K562 (cell line): Measurements from ENCODE around the gene TMEM143. TPM values are rescaled to one million over a fixed set of nuclear protein-coding genes. Genes with fewer than 3 reads are reported as not detected.

Source experiments
- ATAC-seq: fragments of 200-7000 bp; cut with Tn5 transposase; 3 replicates; pipeline ENCODE4 v1.9.1; 2020; ENCODE audit warnings: moderate library complexity
- BruUV-seq: library from RNA; stranded (reverse); fragments of 400-500 nt; replicated peaks from 2 replicates; lab custom pipeline; 2021; lab: Mats Ljungman, UMichigan
- CTCF ChIA-PET: fragments of 300-600 bp; formaldehyde crosslinking; extraction: SDS; loops from one replicate; lab custom pipeline; 2021; ENCODE audit warnings: low intra/inter-chr PET ratio; lab: Yijun Ruan, JAX
- POLR2A ChIA-PET: fragments of 300-600, 350-650 bp; sonication (Branson Sonifier 250); formaldehyde crosslinking; extraction: SDS; loops from one replicate; lab custom pipeline; 2021; ENCODE audit warnings: antibody characterized with exemption, inconsistent platforms; lab: Yijun Ruan, JAX
- DNase-seq, 4 experiments: peaks; one replicate each; pipeline versions ENCODE4 v3.0.0 to v3.0.0-alpha.2; 2011 to 2018; ENCODE audit warnings: low spot score in 3 of 4, mixed read lengths in 3 of 4; ENCODE audit errors: extremely low read depth in 1 of 4
- FAIRE-seq: peaks from 2 replicates; lab custom pipeline; 2011; peaks lifted over from hg19 to GRCh38; lab: Jason Lieb, UNC
- H2AFZ ChIP-seq: 2 replicates; pipeline ENCODE4 v1.6.0; 2011; ENCODE audit warnings: low read depth, low read length, control low read depth, inconsistent platforms
- H3K27ac ChIP-seq: fragments of 200-600 bp; 3 replicates; pipeline ENCODE4 v1.8.0; 2011; ENCODE audit warnings: low read depth, mild to moderate bottlenecking, control low read depth, inconsistent platforms, low read length, moderate library complexity, mixed read lengths; ENCODE audit errors: extremely low read depth
- H3K27me3 ChIP-seq, 2 experiments: fragments of 300-600 bp in 1 of 2; 2 replicates in 1 of 2; 3 replicates in 1 of 2; pipeline versions ENCODE4 v1.6.0 to v1.8.0; 2011; ENCODE audit warnings: inconsistent platforms in 2 of 2, low read length in 2 of 2, mild to moderate bottlenecking in 1 of 2, mixed read lengths in 1 of 2, moderate library complexity in 1 of 2; ENCODE audit not compliant: control insufficient read depth in 2 of 2, insufficient read depth in 2 of 2
- H3K36me3 ChIP-seq: fragments of 300-600 bp; 3 replicates; pipeline ENCODE4 v1.8.0; 2011; ENCODE audit warnings: mild to moderate bottlenecking, low read length, inconsistent platforms; ENCODE audit not compliant: control insufficient read depth, insufficient read depth
- H3K4me1 ChIP-seq, 2 experiments: fragments of 200-600 bp in 1 of 2; replicated peaks in 1 of 2; 2 replicates in 1 of 2; 3 replicates in 1 of 2; pipeline versions ENCODE4 v1.5.1 to v1.8.0; 2011; ENCODE audit warnings: inconsistent platforms in 2 of 2, low read length in 2 of 2, mild to moderate bottlenecking in 1 of 2, mixed read lengths in 1 of 2, moderate library complexity in 1 of 2; ENCODE audit not compliant: control insufficient read depth in 2 of 2, insufficient read depth in 2 of 2
- H3K4me2 ChIP-seq: 2 replicates; pipeline ENCODE4 v1.6.1; 2011; ENCODE audit warnings: low read length, control low read depth, inconsistent platforms, mixed read lengths; ENCODE audit not compliant: insufficient read depth
- H3K4me3 ChIP-seq: fragments of 200-600 bp; sonication (generic), shearing (Covaris generic); 2 replicates; pipeline ENCODE4 v1.5.1; 2016; ENCODE audit warnings: control low read depth, inconsistent platforms
- H3K79me2 ChIP-seq: fragments of 200-600 bp; 3 replicates; pipeline ENCODE4 v1.8.0; 2011; ENCODE audit warnings: low read length, inconsistent platforms; ENCODE audit not compliant: control insufficient read depth, insufficient read depth
- H3K9ac ChIP-seq, 2 experiments: 2 replicates each; pipeline versions ENCODE4 v1.6.0 to v1.6.1; 2011; ENCODE audit warnings: low read depth in 2 of 2, low read length in 2 of 2, control low read depth in 1 of 2, inconsistent platforms in 1 of 2, mild to moderate bottlenecking in 1 of 2, mixed read lengths in 1 of 2; ENCODE audit not compliant: insufficient read depth in 1 of 2
- H3K9me1 ChIP-seq: one replicate; pipeline ENCODE4 v1.6.0; 2011; ENCODE audit warnings: inconsistent platforms, mild to moderate bottlenecking, low read length, moderate library complexity; ENCODE audit not compliant: control insufficient read depth, insufficient read depth
- H3K9me3 ChIP-seq: replicated peaks from 2 replicates; pipeline ENCODE4 v1.5.1; 2011; ENCODE audit warnings: low read depth, low read length, inconsistent platforms; ENCODE audit not compliant: control insufficient read depth, insufficient read depth
- H4K20me1 ChIP-seq: replicated peaks from 2 replicates; pipeline ENCODE4 v1.6.1; 2011; ENCODE audit warnings: low read length, inconsistent platforms, mixed read lengths; ENCODE audit not compliant: control insufficient read depth, insufficient read depth
- CC2D1A ChIP-seq: fragments of 450-650 bp; IDR thresholded peaks from 2 replicates; pipeline ENCODE4 v1.6.1; 2017; ENCODE audit warnings: mild to moderate bottlenecking
- FOS ChIP-seq: IDR thresholded peaks from 3 replicates; pipeline ENCODE4 v1.6.1; 2011; ENCODE audit not compliant: insufficient read length; ENCODE audit errors: extremely low read depth
- MTA3 ChIP-seq: fragments of 450-650 bp; formaldehyde crosslinking; IDR thresholded peaks from 2 replicates; pipeline ENCODE4 v1.6.1; 2017; ENCODE audit warnings: mild to moderate bottlenecking, borderline replicate concordance
- RNF2 ChIP-seq: sonication (generic); IDR thresholded peaks from 2 replicates; pipeline ENCODE4 v1.6.1; 2016
- TAL1 ChIP-seq: fragments of 450-650 bp; IDR thresholded peaks from 2 replicates; pipeline ENCODE4 v1.6.1; 2016; ENCODE audit warnings: mild to moderate bottlenecking
- ZNF324 ChIP-seq: fragments of 250-450 bp; sonication (Bioruptor Pico); IDR thresholded peaks from 2 replicates; pipeline ENCODE4 v1.4.0; 2020; ENCODE audit warnings: mild to moderate bottlenecking
- ZNF347 ChIP-seq: fragments of 450-650 bp; formaldehyde crosslinking; IDR thresholded peaks from 2 replicates; pipeline ENCODE4 v1.4.0; 2020; ENCODE audit warnings: low read depth, mild to moderate bottlenecking, moderate library complexity
- ZNF764 ChIP-seq: fragments of 250-450 bp; sonication (Bioruptor Pico); IDR thresholded peaks from 2 replicates; pipeline ENCODE4 v1.4.0; 2020; ENCODE audit warnings: low read depth, mild to moderate bottlenecking, moderate library complexity
- ZNF766 ChIP-seq: fragments of 200-800 bp; sonication (Bioruptor generic); conservative IDR thresholded peaks from 2 replicates; pipeline ENCODE4 v1.6.1; 2016; ENCODE audit warnings: missing genetic modification characterization, missing compliant biosample characterization
- WGBS: fragments of 100-300 bp; shearing (Covaris generic); methylation state at CpG from one replicate; pipeline ENCODE4 v1.1.6; 2016; ENCODE audit warnings: low coverage, mixed read lengths; ENCODE audit not compliant: insufficient coverage; ENCODE audit errors: missing lambda C conversion rate; 5-methylcytosine and 5-hydroxymethylcytosine counted together
- in situ Hi-C: fragments of 300-500 bp; cut with MboI; formaldehyde crosslinking; loops from 4 replicates; pipeline ENCODE4 v1.15.0; 2018; ENCODE audit warnings: inconsistent platforms, mixed read lengths
- intact Hi-C: fragments of 100-400 bp; cut with micrococcal nuclease; formaldehyde crosslinking; loops from 2 replicates; pipeline ENCODE4 v1.14.2; 2022
- polyA plus RNA-seq, 8 experiments: library from polyadenylated mRNA; depleted of rRNA in 4 of 8; stranded (reverse) in 5 of 8; unstranded in 3 of 8; fragments of >200 nt; fragmentation: Nextera tagmentation in 2 of 8; fragmentation: Illumina TruSeq in 1 of 8; extraction: Ambion mirVana in 2 of 8; extraction: Trizol in 1 of 8; gene quantifications; 2 replicates each; pipeline versions ENCODE4 v1.2.1 to v1.2.3, GENCODE V29; 2011 to 2014; ENCODE audit warnings: inconsistent platforms in 1 of 8, missing spikeins in 1 of 8
- total RNA-seq, 7 experiments: library from RNA; depleted of rRNA in 6 of 7; stranded (reverse); fragments of >200 nt in 6 of 7; fragmentation: Illumina TruSeq in 2 of 7; extraction: Trizol in 2 of 7; gene quantifications; 2 replicates each; pipeline versions ENCODE4 v1.2.1 to v1.2.3, GENCODE V29; 2011 to 2021; ENCODE audit warnings: low replicate concordance in 1 of 7
- TF ChIP-seq, protein P1 (sequence below): fragments of 200-800 bp; sonication (Bioruptor generic); IDR thresholded peaks from 2 replicates; pipeline ENCODE4 v1.6.1; 2017; ENCODE audit warnings: missing genetic modification characterization, missing compliant biosample characterization
- TF ChIP-seq, protein P2 (sequence below): fragments of 450-650 bp; formaldehyde crosslinking; IDR thresholded peaks from 2 replicates; pipeline ENCODE4 v1.4.0; 2020; ENCODE audit warnings: mild to moderate bottlenecking, moderate library complexity
- TF ChIP-seq, protein P3 (sequence below): fragments of 250-450 bp; sonication (Bioruptor Pico); IDR thresholded peaks from 2 replicates; pipeline ENCODE4 v1.9.0; 2021; ENCODE audit warnings: mild to moderate bottlenecking, inconsistent platforms
- TF ChIP-seq, protein P4 (sequence below), 2 experiments: fragments of 450-650 bp in 1 of 2; sonication (generic) in 1 of 2; formaldehyde crosslinking in 1 of 2; IDR thresholded peaks in 1 of 2; conservative IDR thresholded peaks in 1 of 2; 2 replicates each; pipeline versions ENCODE4 v1.6.1 to v1.8.1; 2016 to 2023; ENCODE audit warnings: mild to moderate bottlenecking in 2 of 2, moderate library complexity in 2 of 2, inconsistent platforms in 1 of 2, missing genetic modification reagents in 1 of 2

The TMEM143 gene
- total and polyA plus RNA-seq, 9 of the 15 experiments (the other 6 are each of a cell fraction or from before 2014, with no cell fraction given): 0.66 to 8.8 (median 4.3) TPM

DNA sequence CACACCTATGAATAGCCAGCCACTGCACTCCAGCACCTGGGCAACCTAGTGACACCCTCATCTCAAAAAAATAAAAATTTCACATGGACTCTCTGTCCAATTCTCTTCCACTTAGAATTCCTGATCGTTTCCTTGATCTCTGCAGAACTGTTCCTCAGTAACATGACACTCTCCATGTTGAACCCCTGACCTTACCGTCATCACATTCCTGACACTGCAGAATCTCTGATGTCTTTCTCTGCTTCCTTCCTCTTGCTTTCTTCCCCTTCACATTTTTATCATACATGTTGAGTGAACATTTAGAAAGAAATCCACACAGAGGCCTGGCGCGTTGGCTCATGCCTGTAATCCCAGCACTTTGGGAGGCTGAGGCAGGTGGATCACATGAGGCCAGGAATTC, 78.8 kb downstream of the TMEM143 start:
- Histone ChIP-seq H3K4me3 (no peak overlapping the region), H3K27me3 (peaks cover 0 to 8% of the 10 kb centered on the region in 2 experiments; a peak in 2 of 5 replicates), H3K9me1 (no peaks in the 10 kb centered on the region), H3K9me3 (peaks cover 6% of the 10 kb centered on the region), H4K20me1 (no peaks in the 10 kb centered on the region), H3K4me2 (no peak overlapping the region), H2AFZ (no peak overlapping the region), H3K79me2 (no peaks in the 10 kb centered on the region), H3K9ac (no peak overlapping the region), H3K4me1 (no peaks in the 10 kb centered on the region; a peak in 1 of 5 replicates), H3K36me3 (no peaks in the 10 kb centered on the region), H3K27ac (no peak overlapping the region)
- ATAC-seq: no peak
- TF ChIP-seq RNF2: no peak
- no peak for TF ChIP-seq ZNF324 (CRISPR knock-in tag)
- TF ChIP-seq, protein P1, sequence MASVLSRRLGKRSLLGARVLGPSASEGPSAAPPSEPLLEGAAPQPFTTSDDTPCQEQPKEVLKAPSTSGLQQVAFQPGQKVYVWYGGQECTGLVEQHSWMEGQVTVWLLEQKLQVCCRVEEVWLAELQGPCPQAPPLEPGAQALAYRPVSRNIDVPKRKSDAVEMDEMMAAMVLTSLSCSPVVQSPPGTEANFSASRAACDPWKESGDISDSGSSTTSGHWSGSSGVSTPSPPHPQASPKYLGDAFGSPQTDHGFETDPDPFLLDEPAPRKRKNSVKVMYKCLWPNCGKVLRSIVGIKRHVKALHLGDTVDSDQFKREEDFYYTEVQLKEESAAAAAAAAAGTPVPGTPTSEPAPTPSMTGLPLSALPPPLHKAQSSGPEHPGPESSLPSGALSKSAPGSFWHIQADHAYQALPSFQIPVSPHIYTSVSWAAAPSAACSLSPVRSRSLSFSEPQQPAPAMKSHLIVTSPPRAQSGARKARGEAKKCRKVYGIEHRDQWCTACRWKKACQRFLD: no peak
- TF ChIP-seq ZNF347 (CRISPR knock-in tag): no peak
- TF ChIP-seq TAL1: no peak
- TF ChIP-seq, protein P2, sequence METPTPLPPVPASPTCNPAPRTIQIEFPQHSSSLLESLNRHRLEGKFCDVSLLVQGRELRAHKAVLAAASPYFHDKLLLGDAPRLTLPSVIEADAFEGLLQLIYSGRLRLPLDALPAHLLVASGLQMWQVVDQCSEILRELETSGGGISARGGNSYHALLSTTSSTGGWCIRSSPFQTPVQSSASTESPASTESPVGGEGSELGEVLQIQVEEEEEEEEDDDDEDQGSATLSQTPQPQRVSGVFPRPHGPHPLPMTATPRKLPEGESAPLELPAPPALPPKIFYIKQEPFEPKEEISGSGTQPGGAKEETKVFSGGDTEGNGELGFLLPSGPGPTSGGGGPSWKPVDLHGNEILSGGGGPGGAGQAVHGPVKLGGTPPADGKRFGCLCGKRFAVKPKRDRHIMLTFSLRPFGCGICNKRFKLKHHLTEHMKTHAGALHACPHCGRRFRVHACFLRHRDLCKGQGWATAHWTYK (CRISPR knock-in tag): no peak
- TF ChIP-seq MTA3: no peak
- TF ChIP-seq, protein P3, sequence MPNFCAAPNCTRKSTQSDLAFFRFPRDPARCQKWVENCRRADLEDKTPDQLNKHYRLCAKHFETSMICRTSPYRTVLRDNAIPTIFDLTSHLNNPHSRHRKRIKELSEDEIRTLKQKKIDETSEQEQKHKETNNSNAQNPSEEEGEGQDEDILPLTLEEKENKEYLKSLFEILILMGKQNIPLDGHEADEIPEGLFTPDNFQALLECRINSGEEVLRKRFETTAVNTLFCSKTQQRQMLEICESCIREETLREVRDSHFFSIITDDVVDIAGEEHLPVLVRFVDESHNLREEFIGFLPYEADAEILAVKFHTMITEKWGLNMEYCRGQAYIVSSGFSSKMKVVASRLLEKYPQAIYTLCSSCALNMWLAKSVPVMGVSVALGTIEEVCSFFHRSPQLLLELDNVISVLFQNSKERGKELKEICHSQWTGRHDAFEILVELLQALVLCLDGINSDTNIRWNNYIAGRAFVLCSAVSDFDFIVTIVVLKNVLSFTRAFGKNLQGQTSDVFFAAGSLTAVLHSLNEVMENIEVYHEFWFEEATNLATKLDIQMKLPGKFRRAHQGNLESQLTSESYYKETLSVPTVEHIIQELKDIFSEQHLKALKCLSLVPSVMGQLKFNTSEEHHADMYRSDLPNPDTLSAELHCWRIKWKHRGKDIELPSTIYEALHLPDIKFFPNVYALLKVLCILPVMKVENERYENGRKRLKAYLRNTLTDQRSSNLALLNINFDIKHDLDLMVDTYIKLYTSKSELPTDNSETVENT (CRISPR knock-in tag): no peak
- no peak for TF ChIP-seq CC2D1A
- TF ChIP-seq ZNF764 (CRISPR knock-in tag): no peak
- TF ChIP-seq, protein P4, sequence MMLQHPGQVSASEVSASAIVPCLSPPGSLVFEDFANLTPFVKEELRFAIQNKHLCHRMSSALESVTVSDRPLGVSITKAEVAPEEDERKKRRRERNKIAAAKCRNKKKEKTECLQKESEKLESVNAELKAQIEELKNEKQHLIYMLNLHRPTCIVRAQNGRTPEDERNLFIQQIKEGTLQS (IDR thresholded peaks at IDR 0.05): no peak
- TF ChIP-seq, protein P4 (CRISPR knock-in tag; conservative IDR thresholded peaks at IDR 0.05): no peak
- TF ChIP-seq ZNF766 (CRISPR knock-in tag): no peak
- no peak for TF ChIP-seq FOS
- POLR2A ChIA-PET: no interaction called here
- in situ Hi-C loops (no loop called here), intact Hi-C loops (no loop called here)
- no peak for FAIRE-seq
- CTCF ChIA-PET: no interaction called here
- no peak for DNase-seq
- BruUV-seq: no TSS peak
- 9% methylated on average over 4 of the region's 4 CpGs for WGBS
